Inflammatory macrophage treated with lipopolysaccharide for 4 hours (primary cell): Measurements from ENCODE around the gene PDZRN4.
"Not testable (repeated sequence)": the region's sequence is repeated elsewhere in the genome, so short reads cannot be mapped to it uniquely, and the experiment has no call there.

Experiments used
- DNase-seq: peaks from one replicate; pipeline ENCODE4 v3.0.0-alpha.2; 2020

The PDZRN4 gene

DNA sequence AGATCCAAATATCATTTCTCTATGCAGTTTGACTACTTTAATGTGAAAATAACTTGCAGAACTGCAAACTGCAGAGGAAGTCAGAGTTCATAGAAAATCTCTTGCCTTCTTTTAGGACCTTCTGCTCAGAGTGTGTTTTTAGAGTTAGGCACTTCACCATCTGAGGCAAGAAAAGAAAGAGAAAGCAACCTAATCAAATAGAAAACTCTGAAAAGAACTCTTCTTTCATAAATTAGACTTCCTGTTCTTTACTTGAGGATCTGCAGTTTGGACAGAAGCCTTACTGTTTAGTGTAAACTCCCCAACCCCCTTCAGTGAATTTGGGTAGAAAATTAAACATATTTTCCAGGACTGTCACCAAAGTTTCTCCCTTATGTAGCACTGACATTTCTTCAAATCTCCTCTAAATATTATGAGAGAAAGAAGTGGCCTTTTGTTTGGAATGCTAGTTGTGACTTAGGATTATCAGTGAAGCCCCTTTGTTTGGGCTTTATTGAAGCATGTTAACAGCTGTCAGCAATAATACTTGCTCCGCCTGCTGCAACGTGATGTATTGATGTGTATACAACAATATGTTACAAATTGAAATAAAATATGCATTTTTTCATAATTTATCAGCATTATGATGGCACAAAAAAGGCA is 99.5 kb downstream of the PDZRN4 start:
- peak; percentile 26 for DNase-seq

DNA sequence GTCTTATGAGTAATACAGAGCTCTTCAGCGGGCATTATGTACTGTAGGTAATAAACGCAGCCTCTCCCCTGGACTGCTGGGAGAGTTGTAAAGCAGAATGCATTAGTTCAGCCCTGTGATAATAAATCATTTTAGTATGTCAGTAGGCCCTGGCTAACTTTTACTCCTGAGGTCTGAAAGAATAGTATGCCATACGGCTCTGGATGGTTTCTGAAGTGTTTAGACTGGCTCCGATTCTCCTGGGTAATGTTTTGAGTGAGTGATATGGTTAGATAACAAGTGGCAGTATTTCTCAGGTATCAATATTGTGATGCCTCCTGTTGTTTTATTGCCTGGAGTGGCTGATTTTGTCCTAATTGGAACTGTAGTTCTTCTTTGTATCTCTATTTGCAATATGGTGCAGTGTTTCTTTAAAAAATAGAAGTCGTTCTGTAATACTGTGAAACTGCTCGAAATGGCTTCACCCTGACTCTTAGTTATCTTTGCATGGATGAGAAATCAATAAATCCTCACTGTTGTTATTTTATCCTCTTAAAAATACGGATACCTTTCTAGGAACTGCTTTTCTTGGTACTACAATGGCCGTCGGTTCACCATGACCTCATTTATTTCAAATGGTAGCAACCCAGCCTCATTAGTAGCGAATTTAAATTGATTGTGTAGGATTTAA is 100.2 kb downstream of the PDZRN4 start:
- no peak for DNase-seq

DNA sequence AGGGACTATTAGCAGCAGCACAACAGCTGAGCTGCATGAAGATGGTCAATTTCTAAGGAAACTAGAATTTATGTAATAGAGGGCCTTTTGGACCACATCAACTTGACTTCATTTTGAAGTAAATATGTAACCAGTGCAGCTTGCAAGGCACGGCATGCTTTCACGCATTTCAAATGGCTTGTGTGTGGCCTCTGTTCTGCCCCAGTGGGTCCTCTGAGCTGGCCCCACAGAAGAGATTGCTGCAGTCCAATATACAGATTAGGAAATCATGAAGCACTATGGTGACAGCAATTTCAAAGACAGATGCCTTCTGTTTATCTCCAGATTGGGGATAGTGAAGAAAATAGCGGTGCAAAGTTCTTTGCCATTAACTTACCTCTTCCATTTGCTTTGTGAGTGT is 101.4 kb downstream of the PDZRN4 start:
- no peak for DNase-seq

- DNase-seq: no peak
Measured at GRCh38 chr12:41293011-41293410, 104.9 kb downstream of the PDZRN4 start.

GRCh38 chr12:41293461-41293860 is 105.3 kb downstream of the PDZRN4 start:
- DNase-seq: no peak

- DNase-seq: no peak
Measured at GRCh38 chr12:41302979-41303403, 114.9 kb downstream of the PDZRN4 start.

DNA sequence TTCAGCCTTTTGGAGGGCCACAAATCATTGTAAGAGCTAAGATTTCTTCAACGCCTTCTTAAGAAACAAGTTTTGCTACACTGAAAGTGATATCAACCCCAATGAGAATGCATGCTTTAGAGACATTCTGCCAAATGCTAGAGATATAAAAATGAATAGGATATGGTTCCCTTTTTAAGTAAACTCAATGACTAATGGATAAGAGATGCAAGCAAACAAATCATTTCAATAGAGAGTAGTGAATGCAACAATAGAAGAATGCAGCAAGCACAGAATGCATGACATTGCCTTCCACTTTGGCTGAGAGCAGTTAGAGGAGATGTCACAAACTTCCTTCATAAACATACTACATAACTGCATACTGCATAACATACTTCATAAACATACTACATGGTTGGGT is 116.4 kb downstream of the PDZRN4 start:
- DNase-seq: no peak

- no peak for DNase-seq
Measured at GRCh38 chr12:41310367-41310766, 122.2 kb downstream of the PDZRN4 start.

DNA sequence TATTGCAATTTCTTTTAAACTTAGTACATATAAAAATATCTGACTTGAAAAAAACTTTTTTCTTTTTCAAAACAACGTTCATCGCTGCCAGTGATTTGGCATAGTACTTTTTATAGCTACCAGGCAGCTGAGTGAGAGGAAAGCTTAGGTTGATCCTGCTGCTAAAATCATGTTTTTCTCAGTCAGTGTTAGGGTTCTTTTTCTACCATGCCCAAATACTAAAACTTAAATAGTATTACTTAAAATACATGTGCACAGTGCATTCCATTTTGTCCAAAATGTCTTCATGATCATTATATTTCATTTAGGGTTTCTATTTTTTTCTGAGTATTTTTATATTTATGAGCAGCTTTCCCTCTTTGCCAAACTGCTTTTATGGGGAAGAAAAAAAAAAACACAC is 123.8 kb downstream of the PDZRN4 start:
- no peak for DNase-seq

GRCh38 chr12:41312451-41312850 is 124.3 kb downstream of the PDZRN4 start:
- not testable (repeated sequence) for DNase-seq

DNA sequence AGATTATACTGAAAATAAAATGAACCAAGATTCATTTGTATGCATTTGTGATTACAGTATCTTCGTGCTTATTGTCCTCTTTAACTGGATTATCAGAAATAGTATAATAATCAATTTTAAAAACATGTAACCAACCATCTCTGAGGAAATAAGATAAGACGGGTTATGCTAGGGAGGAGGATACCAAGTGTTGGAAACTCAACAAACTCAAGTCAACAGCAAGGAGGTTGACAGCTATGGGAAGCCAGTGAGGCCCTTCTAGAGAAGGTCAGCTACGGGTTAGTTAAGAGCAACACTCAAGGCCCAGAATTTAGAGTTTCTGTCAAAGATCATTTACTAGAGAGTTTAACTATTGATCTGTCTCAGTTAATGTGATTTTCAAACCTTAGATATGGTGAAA is 137.2 kb downstream of the PDZRN4 start:
- DNase-seq: no peak

DNA sequence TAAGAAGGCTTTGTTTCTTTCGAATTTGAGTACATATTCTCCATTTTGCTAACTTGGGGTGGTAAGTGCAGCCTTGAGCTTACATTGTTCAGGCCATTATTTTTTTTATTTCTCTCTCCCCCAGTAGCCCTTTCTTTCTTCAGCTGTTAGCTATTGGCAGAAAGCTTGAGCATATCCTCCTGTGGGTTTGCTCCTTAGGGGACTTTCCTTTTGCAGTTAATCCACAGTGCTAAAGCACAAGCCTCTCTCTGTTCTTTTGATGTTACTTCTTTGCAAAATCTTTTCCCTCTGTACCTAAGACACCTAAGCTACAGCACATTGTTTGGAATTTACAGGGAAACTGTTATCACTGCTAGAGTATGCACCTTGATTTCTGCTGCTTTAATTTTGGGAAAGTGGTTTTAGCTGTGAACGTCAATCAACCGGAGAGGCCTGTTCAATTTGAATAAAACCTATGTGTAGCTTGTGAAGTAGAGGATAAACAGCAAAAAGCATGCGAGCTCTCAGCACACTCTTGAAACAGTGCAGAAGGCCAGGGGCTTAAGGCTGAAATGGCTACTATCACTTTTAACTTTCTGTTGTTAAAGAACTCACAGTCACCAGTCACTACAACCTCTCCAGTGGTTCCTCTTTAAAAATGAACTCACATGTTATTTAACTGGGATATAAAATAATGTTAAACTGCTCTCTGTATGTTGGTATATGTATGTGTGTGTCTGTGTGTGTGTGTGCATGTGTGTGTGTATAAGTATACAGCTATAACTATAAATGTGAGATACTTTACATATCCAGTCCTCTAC is 139.2 kb downstream of the PDZRN4 start:
- no peak for DNase-seq

DNA sequence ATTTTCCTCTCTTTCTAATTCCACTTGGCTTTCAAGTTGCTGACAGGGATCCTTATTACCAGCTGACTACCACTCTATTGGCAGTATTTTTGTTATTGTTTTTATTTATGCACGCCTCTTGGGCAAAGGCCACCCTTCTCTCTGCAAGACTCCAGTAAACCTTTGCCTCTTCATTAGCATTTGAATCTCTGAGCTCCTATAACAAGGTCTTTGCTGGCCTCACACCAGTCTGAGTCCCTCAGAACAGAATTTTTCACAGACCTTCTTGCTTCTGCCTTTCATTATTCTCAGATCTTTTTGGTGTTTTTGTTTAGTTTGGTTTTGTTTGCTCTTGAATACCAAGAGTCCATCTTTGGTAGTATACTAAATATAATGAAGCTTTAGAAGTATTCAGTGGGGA is 145.9 kb downstream of the PDZRN4 start:
- DNase-seq: no peak

GRCh38 chr12:41334390-41334789 is 146.3 kb downstream of the PDZRN4 start:
- DNase-seq: no peak

- no peak for DNase-seq
Measured at GRCh38 chr12:41336041-41336549, 148.0 kb downstream of the PDZRN4 start.

- peak; percentile 77 for DNase-seq
Measured at GRCh38 chr12:41339784-41340183, 151.7 kb downstream of the PDZRN4 start.

GRCh38 chr12:41344776-41345470 is 156.8 kb downstream of the PDZRN4 start:
- no peak for DNase-seq

DNA sequence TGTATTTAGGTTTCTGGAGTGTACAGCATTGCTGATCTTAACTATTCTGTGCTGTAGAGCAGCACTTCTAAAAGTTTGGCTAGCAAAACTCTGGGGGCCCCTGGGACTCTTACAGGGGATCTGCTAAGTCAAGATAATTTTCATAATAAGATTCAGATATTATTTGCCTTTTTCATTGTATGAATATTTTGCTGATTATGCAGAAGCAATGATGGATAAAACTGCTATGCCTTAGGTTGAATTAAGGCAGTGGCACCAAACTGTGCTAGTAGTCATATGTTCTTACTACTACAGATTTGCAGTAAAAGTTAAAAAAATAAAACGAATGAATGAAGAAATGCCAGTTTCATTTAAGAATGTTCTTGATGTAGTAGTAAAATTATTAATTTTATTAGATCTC is 160.1 kb downstream of the PDZRN4 start:
- no peak for DNase-seq

GRCh38 chr12:41356181-41356580 is 168.1 kb downstream of the PDZRN4 start:
- DNase-seq: no peak

DNA sequence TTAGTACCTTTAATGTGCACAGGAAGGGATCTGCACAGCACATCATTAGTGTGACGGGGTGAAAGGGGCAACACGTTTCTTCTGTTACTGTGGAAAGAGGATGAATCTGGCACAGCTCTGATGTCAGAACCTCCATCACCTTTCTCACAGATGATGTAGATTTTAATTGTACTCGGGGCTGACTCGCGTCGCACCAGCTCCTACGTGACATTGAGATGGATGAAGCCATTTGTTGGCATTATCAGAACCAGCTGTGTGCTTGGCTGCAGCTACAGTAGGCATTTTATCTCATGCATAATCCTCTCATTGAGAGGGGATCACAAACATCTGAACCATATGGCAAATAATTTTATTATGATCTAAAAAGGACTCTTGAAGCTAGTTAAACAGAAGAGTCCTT is 173.6 kb downstream of the PDZRN4 start:
- no peak for DNase-seq

DNA sequence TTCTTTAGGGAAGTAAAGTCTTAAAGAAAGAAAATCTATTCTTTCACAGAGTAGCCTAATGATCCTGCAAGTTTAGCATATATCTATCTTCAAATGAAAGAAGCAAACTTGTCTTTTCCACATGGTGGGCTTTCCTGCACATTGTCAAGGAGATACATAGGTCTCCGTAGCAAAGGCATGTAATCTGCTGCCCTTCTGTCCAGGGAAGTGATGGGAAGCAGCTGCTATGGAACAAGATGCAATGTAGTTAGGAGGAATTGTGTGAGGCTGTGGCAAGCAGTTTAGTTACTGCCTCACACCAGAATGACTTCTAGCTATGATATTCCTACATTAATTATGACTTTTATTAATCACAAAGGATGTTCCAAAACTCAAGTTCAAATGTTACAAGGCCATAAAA is 174.4 kb downstream of the PDZRN4 start:
- no peak for DNase-seq

DNA sequence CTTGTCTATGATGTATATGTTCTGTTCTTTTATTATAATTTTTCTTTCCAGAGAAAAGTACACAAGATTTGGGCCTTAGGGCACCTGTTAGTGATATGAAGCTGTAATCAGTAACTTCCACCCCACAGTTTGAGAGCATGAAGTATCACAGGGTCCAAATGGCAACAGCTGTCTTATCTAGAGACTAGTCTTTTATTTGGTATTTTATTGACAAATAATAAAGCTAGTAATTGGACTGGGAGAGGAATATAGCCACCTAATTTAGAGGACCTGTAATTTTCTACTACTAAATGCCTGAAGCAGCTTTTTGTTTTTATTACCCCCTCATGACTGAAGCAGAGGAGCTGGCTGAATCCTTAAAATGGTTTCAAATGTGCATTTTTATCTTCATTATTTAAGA is 174.8 kb downstream of the PDZRN4 start:
- no peak for DNase-seq

DNA sequence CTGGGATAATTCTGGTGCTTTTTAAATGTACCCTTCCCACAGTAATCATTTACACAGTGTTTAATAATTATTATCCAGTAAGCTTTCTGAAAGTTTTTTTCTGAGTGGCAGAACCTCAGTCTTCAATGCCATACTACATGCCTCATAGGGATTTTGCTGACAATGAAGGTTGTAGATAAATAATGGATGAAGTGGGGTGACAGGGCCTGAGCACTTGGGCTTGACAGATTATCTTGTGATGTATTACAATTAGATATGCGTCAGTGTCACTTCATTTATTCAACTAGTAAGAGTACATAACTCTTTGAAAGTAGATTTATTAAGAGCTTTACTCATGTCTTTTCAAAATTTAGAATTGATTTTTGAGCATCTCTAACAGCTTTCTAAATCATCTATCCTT is 176.1 kb downstream of the PDZRN4 start:
- DNase-seq: no peak
